ENCODE results near the gene EIF3I. TPM values are rescaled to one million over a fixed set of nuclear protein-coding genes. Genes with fewer than 3 reads are reported as not detected.
A peak's percentile ranks its signal among the peaks of the same experiment; 100 is the strongest.

The EIF3I gene
- total RNA-seq, 2 experiments from 2014 or later = 328 to 335 TPM

GRCh38 chr1:32273391-32274208, 51.4 kb downstream of the EIF3I start:
- H3K4me3 Mint-ChIP-seq = peak overlapping the region; percentile 68
- peaks cover 58% of the 10 kb centered on the region for H3K4me1 Mint-ChIP-seq (ENCODE audit: low read depth)
- peak; percentile 95 for DNase-seq
- TF ChIP-seq CTCF (IDR thresholded peaks at IDR 0.05) = no peak
- ATAC-seq = peak; percentile 93
- ChIA-PET POLR2A (interaction anchor here (0.8 to 2.7 kb wide), 10 partner anchors 10 to 62 kb away, joined by 3 to 17 read pairs (median 6); partner anchors contain the start of genes HDAC1, LCK and MARCKSL1), CTCF (interaction anchor here (0.9 to 1.6 kb wide), 2 partner anchors 9 to 25 kb away, joined by 3 to 4 read pairs; no protein-coding TSS in a partner anchor)
- no peaks in the 10 kb centered on the region for H3K27me3 Mint-ChIP-seq
- intact Hi-C loops (cut with micrococcal nuclease) = no loop called here
- no peaks in the 10 kb centered on the region for H3K9me3 Mint-ChIP-seq
- peak overlapping the region; percentile 89 for H3K27ac Mint-ChIP-seq
- peaks cover 65% of the 10 kb centered on the region for H3K36me3 Mint-ChIP-seq (ENCODE audit: low read depth)

GRCh38 chr1:32274646-32275340, 52.6 kb downstream of the EIF3I start:
- intact Hi-C loops (cut with micrococcal nuclease) = no loop called here
- peaks cover 55% of the 10 kb centered on the region for H3K4me1 Mint-ChIP-seq (ENCODE audit: low read depth)
- no peaks in the 10 kb centered on the region for H3K9me3 Mint-ChIP-seq
- H3K27me3 Mint-ChIP-seq = no peaks in the 10 kb centered on the region
- POLR2A ChIA-PET = interaction anchor here (0.8 to 2.7 kb wide), 12 partner anchors 9 to 61 kb away, joined by 3 to 17 read pairs (median 5); partner anchors contain the start of genes HDAC1, LCK and MARCKSL1
- CTCF ChIA-PET = interaction anchor here (0.7 to 1.6 kb wide), 3 partner anchors 10 to 59 kb away, joined by 3 to 4 read pairs (median 3); no protein-coding TSS in a partner anchor
- peaks cover 73% of the 10 kb centered on the region for H3K36me3 Mint-ChIP-seq (ENCODE audit: low read depth)
- no peak for TF ChIP-seq CTCF (IDR thresholded peaks at IDR 0.05)
- peak overlapping the region; percentile 68 for H3K4me3 Mint-ChIP-seq
- no peak for ATAC-seq
- DNase-seq = no peak
- H3K27ac Mint-ChIP-seq = peak overlapping the region; percentile 89

DNA sequence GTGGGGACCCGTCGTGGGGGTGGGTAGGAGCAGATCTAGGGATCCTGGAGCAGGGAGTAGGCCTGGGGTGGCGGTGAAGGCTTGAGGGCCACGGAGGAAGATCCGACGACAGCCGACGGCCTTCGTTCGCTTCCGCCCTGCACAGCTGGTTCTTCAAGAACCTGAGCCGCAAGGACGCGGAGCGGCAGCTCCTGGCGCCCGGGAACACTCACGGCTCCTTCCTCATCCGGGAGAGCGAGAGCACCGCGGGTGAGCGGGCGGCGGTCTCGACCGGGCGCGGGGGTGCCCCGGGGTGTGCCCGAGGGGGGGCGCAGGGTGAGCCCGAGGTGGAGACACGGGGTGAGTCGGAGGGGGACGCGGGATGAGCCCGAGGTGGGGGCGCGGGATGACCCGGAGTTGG, 53.2 kb downstream of the EIF3I start:
- POLR2A ChIA-PET = interaction anchor here (0.6 to 2.7 kb wide), 6 partner anchors 20 to 96 kb away, joined by 3 to 17 read pairs (median 6); partner anchors contain the start of gene MARCKSL1
- Mint-ChIP-seq H3K9me3 (no peaks in the 10 kb centered on the region), H3K36me3 (ENCODE audit: low read depth) (peaks cover 74% of the 10 kb centered on the region), H3K27me3 (no peaks in the 10 kb centered on the region), H3K27ac (peak overlapping the region; percentile 89), H3K4me1 (ENCODE audit: low read depth) (peaks cover 55% of the 10 kb centered on the region), H3K4me3 (peak overlapping the region; percentile 68)
- CTCF ChIA-PET = interaction anchor here (0.9 kb wide), 1 partner anchor 60 kb away, joined by 3 read pairs; no protein-coding TSS in a partner anchor
- intact Hi-C loops (cut with micrococcal nuclease) = no loop called here
- ATAC-seq (no peak), DNase-seq (no peak)
- TF ChIP-seq CTCF (IDR thresholded peaks at IDR 0.05) = no peak

DNA sequence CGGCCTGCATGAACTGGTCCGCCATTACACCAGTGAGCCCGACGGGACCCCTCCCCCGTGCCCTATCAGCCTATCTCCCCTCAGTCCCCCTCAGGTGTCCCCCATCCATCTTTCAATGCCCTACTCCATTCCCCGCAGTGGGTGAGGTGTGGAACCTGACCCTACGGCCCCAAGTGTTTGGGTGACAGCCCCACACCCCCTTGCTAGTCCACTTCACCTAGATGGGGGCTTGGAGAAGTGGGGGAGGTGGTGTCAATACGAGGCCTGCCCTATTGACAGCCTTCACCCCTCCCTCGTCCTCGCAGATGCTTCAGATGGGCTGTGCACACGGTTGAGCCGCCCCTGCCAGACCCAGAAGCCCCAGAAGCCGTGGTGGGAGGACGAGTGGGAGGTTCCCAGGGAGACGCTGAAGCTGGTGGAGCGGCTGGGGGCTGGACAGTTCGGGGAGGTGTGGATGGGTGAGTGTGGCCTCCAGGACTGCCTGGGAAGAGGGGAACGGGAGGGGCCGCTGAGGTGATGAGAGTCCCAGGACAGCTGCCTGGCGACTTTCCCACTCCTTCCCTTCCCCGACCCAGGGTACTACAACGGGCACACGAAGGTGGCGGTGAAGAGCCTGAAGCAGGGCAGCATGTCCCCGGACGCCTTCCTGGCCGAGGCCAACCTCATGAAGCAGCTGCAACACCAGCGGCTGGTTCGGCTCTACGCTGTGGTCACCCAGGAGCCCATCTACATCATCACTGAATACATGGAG, 54.0 kb downstream of the EIF3I start:
- ChIA-PET CTCF (no interaction called here), POLR2A (interaction anchor here (0.6 to 1.5 kb wide), 5 partner anchors 15 to 95 kb away, joined by 3 to 5 read pairs (median 3); partner anchors contain the start of genes HDAC1 and MARCKSL1)
- no peak for TF ChIP-seq CTCF (IDR thresholded peaks at IDR 0.05)
- no peak for ATAC-seq
- Mint-ChIP-seq H3K27me3 (no peaks in the 10 kb centered on the region), H3K4me1 (ENCODE audit: low read depth) (peaks cover 54% of the 10 kb centered on the region), H3K9me3 (no peaks in the 10 kb centered on the region), H3K27ac (peak overlapping the region; percentile 32), H3K4me3 (no peak overlapping the region), H3K36me3 (ENCODE audit: low read depth) (peaks cover 75% of the 10 kb centered on the region)
- DNase-seq = no peak
- intact Hi-C loops (cut with micrococcal nuclease) = no loop called here

Other genes starting within 250 kb of the EIF3I start
- gene KHDRBS1, start 208.5 kb upstream of the EIF3I start, total RNA-seq = 100 to 1,000 TPM; 201 to 203 TPM
- 10 to 100 TPM; 25.3 to 27.7 TPM for gene TMEM39B, start 149.5 kb upstream of the EIF3I start, total RNA-seq
- gene KPNA6, start 114.4 kb upstream of the EIF3I start, total RNA-seq = 10 to 100 TPM; 70.8 to 74.3 TPM
- gene TXLNA, start 42.7 kb upstream of the EIF3I start, total RNA-seq = 10 to 100 TPM; 71.5 to 73.3 TPM
- gene CCDC28B, start 21.8 kb upstream of the EIF3I start, total RNA-seq = 10 to 100 TPM; 27.0 to 27.7 TPM
- gene IQCC, start 16.7 kb upstream of the EIF3I start, total RNA-seq = 1 to 10 TPM; 4.2 to 4.4 TPM
- not detected for gene DCDC2B, start 13.3 kb upstream of the EIF3I start, total RNA-seq
- 1 to 10 TPM; 6.9 to 7.7 TPM for gene TMEM234, start 54 bp upstream of the EIF3I start, total RNA-seq
- under 1 TPM; 0.38 to 0.89 TPM for gene FAM167B, start 24.8 kb downstream of the EIF3I start, total RNA-seq
- 100 to 1,000 TPM; 289 to 292 TPM for gene LCK, start 28.9 kb downstream of the EIF3I start, total RNA-seq
- gene HDAC1, start 69.7 kb downstream of the EIF3I start, total RNA-seq = 100 to 1,000 TPM; 126 to 127 TPM
- 10 to 100 TPM; 31.2 to 33.5 TPM for gene MARCKSL1, start 113.8 kb downstream of the EIF3I start, total RNA-seq
- 1 to 10 TPM; 4.6 to 5.5 TPM for gene FAM229A, start 140.1 kb downstream of the EIF3I start, total RNA-seq
- gene TSSK3, start 140.1 kb downstream of the EIF3I start, total RNA-seq = under 1 TPM; 0.85 to 0.90 TPM
- 10 to 100 TPM; 30.6 to 33.3 TPM for gene BSDC1, start 172.0 kb downstream of the EIF3I start, total RNA-seq
- gene ZBTB8B, start 242.7 kb downstream of the EIF3I start, total RNA-seq = not detected

Measured in activated CD8-positive, alpha-beta T cell treated with anti-CD3 and anti-CD28 coated beads for 36 hours (primary cell).